Activated CD8-positive, alpha-beta memory T cell treated with anti-CD3 and anti-CD28 coated beads for 1 hour (primary cell): Measurements from ENCODE around the gene GAGE12H.
"Not testable (repeated sequence)": the region's sequence is repeated elsewhere in the genome, so short reads cannot be mapped to it uniquely, and the experiment has no call there.

Experiments
- DNase-seq, 2 donors: peaks; one replicate each; pipeline ENCODE4 v3.0.0-alpha.2; 2020; ENCODE audit warnings: low read depth in 1 of 2; ENCODE audit errors: extremely low read depth in 1 of 2

The GAGE12H gene

GRCh38 chrX:49579649-49580048, at the start of gene GAGE12H:
Gene GAGE12H, plus strand, starts transcription at chrX:49579949. Its CDS starts 1,155 bp downstream, at chrX:49581104.
- not testable (repeated sequence) for DNase-seq

- DNase-seq, result not testable (repeated sequence)
Observed at GRCh38 chrX:49531877-49532276, 47.9 kb upstream of the GAGE12H start, which contains the start of gene GAGE12C. Gene GAGE12C, plus strand, starts transcription at chrX:49532177. Its CDS starts 1,155 bp downstream, at chrX:49533332.

GRCh38 chrX:49541433-49541832, 38.3 kb upstream of the GAGE12H start, which contains the start of gene GAGE12D:
Gene GAGE12D, plus strand, starts transcription at chrX:49541733. Its CDS starts 1,155 bp downstream, at chrX:49542888.
- DNase-seq, result not testable (repeated sequence)

- not testable (repeated sequence) for DNase-seq
Observed at GRCh38 chrX:49550989-49551388, 28.8 kb upstream of the GAGE12H start, which contains the start of gene GAGE12E. Gene GAGE12E, plus strand, starts transcription at chrX:49551289. Its CDS starts 1,155 bp downstream, at chrX:49552444.

- not testable (repeated sequence) for DNase-seq
Observed at GRCh38 chrX:49560542-49560941, 19.2 kb upstream of the GAGE12H start, which contains the start of gene GAGE12F. Gene GAGE12F, plus strand, starts transcription at chrX:49560842. Its CDS starts 1,155 bp downstream, at chrX:49561997.

- not testable (repeated sequence) for DNase-seq
Observed at GRCh38 chrX:49568728-49569127, 11.0 kb upstream of the GAGE12H start.

GRCh38 chrX:49569152-49569551, 10.6 kb upstream of the GAGE12H start:
- not testable (repeated sequence) for DNase-seq

- DNase-seq, result not testable (repeated sequence)
Observed at GRCh38 chrX:49570100-49570499, 9.6 kb upstream of the GAGE12H start, which contains the start of gene GAGE12G. Gene GAGE12G, plus strand, starts transcription at chrX:49570400. Its CDS starts 1,155 bp downstream, at chrX:49571555.

- DNase-seq, result not testable (repeated sequence)
Observed at GRCh38 chrX:49589196-49589595, 9.4 kb downstream of the GAGE12H start, which contains the start of gene GAGE2A. Gene GAGE2A, plus strand, starts transcription at chrX:49589496. Its CDS starts 1,155 bp downstream, at chrX:49590651.

GRCh38 chrX:49589769-49590478, 10.2 kb downstream of the GAGE12H start:
- DNase-seq, result not testable (repeated sequence)

GRCh38 chrX:49590488-49590887, 10.7 kb downstream of the GAGE12H start:
- DNase-seq, result not testable (repeated sequence)

GRCh38 chrX:49598720-49599119, 19.0 kb downstream of the GAGE12H start, which contains the start of gene GAGE1:
Gene GAGE1, plus strand, starts transcription at chrX:49599020. Its CDS starts 1,155 bp downstream, at chrX:49600175.
- DNase-seq, result not testable (repeated sequence)

- no peak for DNase-seq
Observed at GRCh38 chrX:49610718-49611310, 31.1 kb downstream of the GAGE12H start.

- DNase-seq, result no peak
Observed at GRCh38 chrX:49618574-49618973, 38.8 kb downstream of the GAGE12H start.

- DNase-seq, result no peak
Observed at GRCh38 chrX:49627086-49627777, 47.5 kb downstream of the GAGE12H start.
